Measurements from ENCODE around the gene STPG2.
A peak's percentile ranks its signal among the peaks of the same experiment; 100 is the strongest.

Gene STPG2

DNA sequence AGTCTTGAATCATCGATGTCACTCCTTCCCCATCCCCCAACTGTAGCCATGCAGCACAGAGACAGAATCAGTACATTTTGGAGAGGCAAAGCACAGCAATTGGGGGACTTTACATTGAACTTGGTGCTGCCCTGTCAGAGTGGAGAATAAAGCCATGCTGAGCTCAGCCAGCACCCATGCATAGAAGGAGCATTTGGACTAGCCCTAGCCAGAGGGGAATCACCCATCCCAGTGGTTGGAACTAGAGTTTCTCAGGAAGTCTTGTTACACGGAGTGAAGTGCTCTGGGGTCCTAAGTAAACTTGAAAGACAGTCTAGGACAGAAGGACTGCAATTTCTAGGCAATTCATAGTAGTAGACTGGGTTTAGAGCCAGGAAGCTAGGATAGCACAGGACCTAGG lies 49.6 kb downstream of the STPG2 start:
- no peak for DNase-seq (ENCODE audit: low spot score)

DNA sequence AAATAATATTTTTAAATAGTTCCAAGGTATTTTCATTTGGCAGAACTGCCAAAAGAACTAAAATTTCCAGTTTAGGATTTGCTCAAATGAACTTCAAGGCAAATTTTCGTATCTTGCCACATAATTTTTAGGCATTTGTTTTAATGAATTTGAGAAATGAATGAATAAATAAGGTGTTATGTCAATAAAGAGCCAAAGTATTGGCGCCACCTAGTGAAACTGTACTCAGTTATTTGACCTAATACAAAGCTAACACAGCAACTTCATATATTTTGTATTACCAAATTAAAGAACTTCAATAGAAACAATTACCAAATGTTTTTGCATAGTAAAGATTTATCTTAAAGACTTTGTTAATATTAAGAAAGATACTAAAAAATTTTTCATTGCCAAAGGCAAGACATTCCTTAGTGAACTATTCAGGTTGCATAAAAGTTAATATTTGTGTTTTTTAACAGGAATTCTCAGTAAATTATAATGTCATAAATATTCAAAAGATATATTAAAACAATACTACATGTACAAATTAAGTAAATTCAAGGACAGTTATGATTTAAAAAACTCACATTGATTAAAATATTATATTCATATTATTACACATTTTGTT lies 50.3 kb downstream of the STPG2 start:
- peak; percentile 51 for DNase-seq (ENCODE audit: low spot score)

DNA sequence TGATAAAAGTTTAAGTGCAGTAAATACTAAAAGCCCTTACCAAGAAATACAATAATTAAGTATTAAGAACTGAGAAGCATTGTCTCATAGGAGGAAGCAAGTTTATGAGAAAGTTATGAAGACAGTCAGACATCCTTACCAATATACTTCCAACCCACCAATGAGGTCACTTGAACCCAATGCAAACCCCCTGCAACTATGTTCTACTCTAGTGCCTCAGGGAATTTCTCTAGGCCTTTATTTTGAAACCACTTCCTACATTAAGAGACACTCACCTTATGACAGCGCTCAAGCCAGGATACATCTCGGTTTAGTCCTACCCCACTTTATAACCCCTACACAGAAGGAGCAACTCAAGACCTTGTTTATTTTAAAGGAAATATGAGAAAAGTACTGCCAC lies 61.3 kb downstream of the STPG2 start:
- DNase-seq (ENCODE audit: low spot score), result no peak

DNA sequence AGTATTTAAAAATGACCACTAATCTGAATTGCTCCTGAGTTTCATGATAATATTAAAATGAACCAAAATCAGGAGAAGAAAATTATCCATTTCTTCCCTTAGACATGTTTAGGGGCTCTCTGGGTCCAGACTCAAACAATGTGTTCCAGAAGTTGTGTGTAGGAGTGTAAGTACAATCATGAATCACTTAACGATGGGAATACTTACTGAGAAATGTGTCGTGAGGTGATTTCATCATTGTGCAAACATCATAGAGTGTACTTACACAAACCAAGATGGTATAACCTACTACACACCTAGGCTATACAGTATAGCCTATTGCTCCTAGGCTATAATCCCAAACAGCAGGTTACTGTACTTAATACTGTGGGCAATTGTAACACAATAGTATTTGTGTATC lies 74.8 kb downstream of the STPG2 start:
- DNase-seq (ENCODE audit: low spot score), result no peak

DNA sequence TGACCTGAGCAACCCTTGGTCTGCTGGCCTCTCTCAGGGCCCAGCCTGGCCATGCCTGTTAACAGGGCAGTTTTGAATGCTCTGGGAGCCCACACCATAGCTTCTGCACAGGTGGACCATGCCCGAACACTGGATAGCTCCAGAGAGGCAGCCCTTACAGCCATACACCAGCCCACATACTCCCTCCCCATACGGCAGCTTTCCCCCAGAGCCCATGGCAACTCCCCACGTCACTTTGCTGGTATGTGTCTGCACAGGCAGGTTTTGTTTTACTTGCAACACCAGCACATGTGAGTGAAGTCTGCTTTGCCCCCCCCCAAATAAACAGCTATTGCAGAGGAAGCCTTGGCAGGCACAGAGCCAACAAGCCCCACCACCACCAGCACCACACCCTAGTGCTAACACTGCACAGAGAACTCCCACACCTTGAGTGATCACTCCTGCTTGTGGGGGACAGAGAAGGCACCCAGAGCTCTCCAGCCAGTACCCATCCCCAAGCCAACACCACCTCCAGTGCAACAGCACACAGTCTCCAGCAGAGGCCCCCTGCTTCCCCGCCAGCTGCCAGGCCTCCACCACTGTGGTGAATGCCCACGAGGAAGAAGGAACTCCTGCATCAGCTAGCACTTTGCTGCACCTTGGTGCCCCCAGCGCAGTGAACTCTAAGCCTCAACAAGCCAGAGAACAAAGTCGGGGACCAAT lies 87.3 kb downstream of the STPG2 start:
- DNase-seq (ENCODE audit: low spot score), result no peak

DNA sequence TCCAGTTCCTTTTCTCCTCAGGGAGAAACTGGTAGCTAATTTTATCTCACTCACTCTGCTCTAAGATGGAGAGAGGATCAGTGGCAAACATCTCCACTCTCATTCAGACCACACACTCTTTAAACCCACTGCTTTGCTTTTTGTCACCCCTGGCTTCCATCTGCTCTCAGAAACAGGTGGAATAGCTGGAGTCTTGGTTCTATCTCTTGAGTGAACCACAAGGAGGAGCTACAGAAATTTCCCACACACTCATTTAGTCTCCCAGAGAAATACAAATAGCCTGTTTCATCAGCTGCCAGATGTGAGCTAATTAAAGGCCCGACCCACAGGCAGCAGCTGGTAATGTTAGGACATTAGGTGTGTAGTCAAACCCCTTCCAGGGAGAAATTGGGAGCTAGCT lies 96.6 kb downstream of the STPG2 start:
- DNase-seq (ENCODE audit: low spot score), result peak; percentile 28

DNA sequence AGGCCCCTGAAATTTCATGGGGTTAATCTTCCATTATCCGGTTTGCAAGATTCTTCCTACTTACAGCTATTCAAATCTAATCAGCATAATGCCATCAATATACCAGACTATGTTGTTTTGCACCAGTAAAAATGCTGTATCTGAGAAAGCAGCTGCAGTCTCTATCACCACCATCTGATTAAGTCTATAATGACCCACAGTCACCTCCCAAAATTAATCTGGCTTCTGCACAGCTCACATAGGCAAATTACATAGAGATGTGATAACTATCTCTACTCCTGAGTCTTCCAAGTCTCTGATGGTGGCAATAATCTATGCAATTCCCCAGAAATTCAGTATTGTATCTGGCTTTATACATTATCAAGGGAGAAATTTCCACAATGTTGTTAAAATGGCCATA lies 113.2 kb downstream of the STPG2 start:
- no peak for DNase-seq (ENCODE audit: low spot score)

DNA sequence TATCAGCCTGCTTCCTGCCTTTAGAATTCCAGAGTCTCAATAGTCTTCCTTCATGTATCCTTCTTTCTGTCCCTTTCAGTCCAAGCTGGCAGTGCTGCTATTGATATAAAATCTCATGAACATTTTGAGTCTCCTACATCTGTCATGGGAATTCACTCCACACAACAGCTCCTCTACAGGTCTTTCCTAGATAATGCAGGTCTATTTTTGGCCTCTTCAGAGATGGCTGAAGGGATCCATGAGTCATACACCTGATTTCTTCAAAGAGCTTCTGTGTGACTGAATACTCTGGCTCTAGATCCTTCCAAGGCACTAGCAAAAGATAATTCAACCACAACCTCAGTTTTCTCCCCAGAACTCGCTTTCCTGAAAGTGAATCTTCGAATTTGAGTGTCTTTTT lies 115.4 kb downstream of the STPG2 start:
- DNase-seq (ENCODE audit: low spot score), result peak; percentile 82

DNA sequence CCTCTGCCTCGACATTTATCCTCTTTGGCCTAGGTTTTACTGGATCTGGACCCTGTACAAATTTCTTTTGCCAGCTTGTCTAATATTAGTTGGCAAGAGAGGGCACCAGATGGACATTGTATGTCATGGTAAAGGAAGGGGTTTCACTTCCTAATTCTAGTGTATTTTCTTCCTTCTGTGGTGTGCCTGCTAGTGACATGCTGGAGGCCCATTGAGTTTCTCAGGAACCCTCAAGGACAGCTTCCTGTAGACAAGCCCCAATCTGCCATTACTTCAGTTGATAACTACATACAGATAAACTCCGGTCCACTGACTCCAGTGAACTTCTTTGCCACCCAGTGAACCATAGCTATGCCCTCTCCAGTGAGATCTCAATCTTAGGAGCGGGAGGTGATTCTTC lies 116.9 kb downstream of the STPG2 start:
- no peak for DNase-seq (ENCODE audit: low spot score)

DNA sequence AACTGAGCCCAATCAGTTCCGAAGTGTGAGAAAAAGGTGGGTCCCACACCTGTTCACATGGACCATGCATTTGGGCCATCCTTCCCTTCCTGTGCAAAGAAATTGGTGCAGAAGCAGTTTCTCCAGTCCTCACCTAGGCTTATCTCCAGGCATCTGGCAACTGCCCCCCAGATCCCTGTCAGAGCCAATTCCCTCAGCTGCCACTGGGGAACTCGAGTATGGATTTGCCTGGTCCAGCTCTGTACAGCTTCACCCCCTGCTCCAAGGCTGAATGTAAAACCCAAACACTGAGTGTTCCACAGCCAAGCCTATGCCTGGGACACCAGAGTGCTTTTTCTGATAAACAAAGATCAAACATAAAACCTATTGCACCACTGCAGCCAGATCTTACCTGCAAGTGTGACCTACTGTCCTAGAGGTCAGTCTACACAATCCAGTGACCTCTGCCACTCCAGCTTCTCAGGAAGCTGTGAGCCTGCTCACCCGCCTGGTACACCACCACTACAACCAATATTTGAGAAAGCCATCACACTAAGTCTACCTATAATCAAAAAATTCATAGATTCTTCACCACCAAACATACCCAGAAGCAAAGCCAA lies 136.4 kb downstream of the STPG2 start:
- no peak for DNase-seq (ENCODE audit: low spot score)

DNA sequence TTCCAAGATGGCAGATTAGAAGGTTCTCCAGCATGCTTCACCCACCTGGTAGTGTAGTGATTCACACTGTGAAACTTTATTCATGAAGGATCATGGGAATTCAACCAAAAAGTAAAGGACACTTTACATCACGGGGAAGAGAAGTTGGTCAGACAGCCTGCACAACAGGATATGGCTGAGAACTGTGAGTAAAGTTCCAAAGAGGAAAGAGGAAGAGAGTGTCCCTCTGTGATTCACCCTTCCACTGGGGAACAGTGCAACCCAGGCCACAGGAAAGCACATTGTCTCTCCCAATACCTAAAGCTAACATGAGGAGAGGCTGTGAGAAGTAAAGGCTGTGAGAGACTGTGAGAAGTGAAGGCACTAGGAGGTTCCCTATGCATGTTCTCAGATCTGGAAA lies 137.2 kb downstream of the STPG2 start:
- DNase-seq (ENCODE audit: low spot score), result no peak

DNA sequence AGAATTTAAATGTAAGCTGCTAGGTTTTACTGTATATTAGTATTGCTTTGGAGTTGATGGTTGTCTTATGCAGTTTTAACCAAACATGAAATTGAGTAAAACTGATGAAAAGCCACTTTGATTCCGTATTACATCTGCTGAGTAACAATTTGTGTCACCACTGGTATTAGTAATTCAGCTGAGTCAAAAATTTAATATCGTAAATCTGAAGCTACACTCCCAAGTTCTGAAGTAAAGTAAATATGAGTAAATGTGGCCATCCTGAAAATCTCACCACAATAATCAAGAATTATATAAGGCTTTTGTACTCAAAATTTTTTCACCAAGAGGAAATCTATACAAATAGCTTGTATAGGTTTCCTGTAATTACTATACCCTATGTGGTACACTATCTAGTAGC lies 142.3 kb downstream of the STPG2 start:
- no peak for DNase-seq (ENCODE audit: low spot score)

DNA sequence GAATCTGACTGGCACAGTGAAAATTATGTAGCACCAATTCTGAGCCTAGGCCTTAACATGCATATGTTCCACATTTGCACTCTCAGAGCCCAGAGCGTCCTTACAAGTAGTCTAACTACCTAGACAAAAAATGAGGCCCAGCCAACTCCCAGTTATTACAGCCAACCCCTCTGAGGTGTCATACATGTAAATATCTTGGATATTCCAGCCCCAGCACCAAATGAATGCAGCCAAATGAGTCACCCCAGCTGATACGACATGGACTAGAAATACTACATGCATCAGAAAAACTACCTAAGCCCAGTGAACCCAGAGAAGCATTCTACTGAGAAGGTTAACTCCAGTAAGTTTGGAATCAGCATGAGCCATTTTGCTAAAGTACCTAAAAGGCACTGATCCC lies 145.1 kb downstream of the STPG2 start:
- no peak for DNase-seq (ENCODE audit: low spot score)

DNA sequence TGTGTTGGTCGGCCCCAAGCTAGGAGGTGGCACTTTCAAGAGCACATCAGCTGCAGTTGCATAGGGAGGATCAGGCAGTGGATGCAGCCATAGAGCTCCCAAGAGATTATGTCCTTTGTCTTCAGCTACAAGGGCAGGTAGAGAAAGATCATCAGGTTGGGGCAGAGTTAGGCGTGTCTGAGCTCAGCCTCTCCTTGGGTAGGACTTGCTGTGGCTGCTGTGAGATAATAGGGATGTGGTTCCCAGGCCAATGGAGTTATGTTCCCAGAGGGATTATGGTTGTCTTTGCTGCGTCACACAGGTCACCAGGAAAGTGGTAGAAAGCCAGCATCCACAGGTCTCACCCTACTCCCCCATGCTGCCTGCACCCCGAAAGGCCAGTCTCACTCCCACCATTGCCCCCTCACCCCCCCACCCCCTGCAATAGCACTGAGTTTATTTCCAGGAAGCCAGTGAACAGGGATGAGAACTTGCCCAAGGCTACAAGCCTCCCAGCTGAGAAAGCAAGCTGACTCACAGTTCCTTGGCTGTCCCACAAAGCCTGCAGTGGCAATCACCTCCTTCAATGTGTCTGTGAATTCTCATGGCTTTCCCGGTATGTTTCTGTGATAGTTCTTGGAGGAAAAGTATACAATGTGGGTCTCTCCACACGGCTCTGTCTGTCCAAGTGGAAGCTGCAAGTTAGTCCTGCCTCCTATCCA lies 148.4 kb downstream of the STPG2 start:
- no peak for DNase-seq (ENCODE audit: low spot score)

DNA sequence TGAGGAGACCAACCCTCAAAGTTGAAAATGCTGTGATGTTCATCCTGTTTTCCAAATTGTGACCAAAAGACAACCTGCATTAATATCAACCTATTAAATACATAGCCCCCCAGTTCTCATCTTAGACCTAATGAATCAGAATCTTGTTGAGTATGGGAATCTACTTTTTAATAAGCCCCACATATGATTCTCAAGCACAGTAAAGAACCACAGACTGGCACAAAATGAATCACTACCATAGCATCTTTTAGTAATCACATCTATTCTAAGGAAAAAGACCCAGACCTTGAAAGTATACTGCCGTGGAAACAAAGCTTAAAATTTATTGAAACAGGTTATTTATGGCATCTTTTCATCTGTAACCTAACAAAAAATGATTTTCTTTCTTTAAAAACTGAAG lies 152.9 kb downstream of the STPG2 start:
- no peak for DNase-seq (ENCODE audit: low spot score)

DNA sequence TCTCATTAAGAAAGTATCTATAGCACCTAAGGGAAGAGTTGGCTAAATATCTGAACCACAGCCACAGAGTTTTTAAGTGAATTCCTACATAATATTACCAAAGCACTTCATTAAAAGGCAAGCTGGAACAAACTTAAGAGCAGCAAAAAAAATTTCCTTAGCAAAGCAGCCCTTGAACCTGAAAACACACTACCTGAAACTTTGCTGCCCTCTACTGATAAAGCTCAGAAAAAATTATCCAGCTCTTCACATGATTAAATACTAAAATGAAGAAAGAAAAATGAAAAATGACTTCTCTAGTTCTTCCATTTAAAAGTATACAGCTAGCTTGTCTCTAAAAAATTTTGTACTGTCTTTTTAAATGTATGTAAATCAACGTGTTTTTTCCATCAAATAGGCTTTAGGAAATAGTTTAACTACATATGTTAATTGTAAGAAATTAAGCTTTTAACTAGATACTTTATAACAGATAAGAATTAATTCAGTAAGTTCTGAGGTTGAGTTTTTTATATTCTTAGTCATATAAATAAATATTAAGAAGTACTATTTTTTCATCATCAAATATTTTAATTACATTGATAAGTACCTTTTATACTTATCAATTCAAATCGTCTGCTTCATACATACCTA lies 156.1 kb downstream of the STPG2 start:
- peak; percentile 45 for DNase-seq (ENCODE audit: low spot score)

DNA sequence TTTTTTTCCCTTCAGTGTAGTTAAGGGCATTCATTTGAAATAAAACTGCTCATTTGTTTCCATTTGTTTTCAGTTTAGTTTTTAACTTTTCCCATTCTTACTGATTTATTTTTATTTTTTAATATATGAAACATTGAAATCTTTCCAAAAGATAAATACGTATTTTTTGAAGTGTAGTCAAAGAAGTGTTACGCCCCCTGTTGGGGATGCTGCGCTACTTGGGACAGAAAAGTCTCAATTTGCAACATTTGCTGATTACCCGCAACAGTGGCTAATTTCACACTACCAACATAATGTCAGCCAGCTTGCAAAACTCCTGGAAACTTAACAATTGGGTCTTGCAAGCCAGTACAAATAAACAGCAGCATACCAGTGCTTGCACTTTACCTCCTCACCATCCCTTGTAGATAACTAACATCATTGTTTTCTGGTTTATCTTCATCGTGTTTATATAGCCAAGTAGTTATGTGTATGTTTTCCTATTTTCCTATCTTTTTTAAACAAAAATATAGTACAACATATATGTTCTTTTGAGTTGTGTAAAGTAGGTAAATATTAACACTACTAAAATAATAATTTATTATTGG lies 158.6 kb downstream of the STPG2 start:
- DNase-seq (ENCODE audit: low spot score), result no peak

DNA sequence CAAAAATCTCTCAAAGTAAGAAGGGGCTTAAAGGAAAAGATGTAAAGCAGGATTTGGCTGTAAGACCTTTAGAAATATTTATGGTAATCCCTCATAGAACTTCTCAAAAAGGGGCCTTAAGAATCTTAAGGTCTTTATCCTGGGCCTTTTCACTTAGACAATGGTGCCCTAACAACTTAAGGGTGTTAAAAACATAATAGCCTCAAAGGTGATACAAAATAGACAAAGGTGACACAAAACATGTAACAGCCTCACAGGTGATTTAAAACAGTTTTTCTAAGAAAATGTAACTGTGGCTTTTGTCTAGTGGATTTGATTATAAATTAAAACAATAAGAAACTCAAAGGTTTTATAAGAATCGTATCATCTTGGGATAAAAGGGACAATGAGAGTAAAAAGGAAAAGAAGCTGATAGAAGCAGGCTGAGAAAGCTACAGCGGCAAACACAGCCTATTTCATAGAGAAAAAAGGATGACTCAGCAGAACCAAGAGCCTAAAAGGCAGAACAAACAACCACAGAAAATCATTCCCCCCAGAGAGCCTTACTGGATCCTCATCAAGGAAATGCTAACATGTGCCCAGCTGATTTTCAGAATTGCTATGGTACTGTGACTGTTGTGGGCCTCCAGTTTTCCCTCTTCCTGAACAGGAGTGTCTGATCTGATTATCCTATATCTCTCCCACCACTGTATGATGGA lies 164.3 kb downstream of the STPG2 start:
- no peak for DNase-seq (ENCODE audit: low spot score)

DNA sequence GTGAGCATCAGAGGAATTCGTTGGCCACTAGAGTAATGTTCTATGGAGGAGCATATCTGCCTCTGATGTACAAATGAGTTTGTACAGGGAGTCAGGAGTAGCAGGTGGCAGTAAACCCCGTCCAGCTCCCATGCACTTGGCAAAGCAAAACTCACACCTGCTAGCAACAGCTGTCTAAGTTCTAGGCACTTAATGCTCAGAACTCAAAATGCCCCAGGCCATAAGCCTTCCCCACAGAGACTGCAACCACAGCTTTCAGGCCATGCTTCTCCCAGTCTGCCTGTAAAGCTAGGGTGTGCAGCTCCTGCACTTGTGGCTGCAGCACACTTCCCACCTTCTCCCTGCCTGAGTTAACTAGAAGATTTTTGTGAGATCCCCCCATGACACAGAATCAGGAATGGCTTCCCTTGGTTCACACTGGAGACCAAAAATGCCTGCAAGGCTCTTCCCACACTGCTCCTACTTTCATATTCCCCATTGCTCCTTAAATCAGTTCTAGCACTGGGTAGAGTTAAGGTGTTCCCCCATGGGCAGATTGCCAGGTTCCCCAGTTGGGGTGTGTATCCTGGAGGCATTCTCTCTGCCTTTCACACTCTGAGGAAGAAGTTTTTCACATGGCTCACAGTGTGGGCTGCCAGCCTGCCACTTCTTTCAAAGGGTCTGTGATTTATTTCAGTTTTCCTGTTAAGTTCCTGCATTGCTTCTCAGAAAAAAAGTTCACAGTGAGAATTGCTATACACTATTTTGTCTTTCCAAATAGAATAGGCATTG lies 189.9 kb downstream of the STPG2 start:
- no peak for DNase-seq (ENCODE audit: low spot score)

DNA sequence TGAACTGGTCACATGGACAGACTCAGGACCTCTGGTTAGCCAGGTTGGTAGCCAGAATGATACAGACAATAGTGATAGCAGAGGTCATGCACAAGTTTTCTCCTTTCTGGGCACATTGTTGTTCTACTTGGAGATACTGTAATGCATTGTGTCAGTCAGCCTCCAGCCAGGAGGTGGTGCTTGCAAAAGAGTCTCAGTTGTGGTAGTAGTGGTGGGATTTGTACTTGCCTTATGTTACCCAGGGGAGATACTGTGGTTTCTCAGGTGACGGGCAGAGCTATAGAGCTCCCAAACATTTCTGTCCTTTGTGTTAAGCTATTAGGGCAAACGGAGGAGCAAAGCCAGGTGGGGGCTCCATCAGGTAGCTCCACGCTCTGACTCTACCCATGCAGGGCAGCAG lies 190.5 kb downstream of the STPG2 start:
- no peak for DNase-seq (ENCODE audit: low spot score)

DNA sequence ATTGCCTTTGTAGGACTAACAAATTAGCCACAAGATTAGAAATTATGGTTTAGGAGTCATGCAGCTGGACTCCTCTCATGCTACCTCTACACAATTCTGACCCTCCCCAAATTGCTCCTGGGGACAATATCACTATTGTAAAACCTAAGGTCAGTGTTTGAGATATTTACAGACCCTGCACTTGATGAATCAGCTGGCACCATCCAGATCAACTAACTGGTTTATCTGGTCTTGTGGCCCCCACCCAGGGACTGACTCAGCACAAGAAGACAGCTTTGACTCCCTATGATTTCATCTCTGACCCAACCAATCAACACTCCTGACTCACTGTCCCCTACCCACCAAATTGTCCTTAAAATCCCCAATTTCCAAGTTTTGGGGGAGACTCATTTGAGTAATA lies 192.4 kb downstream of the STPG2 start:
- DNase-seq (ENCODE audit: low spot score), result no peak
